Esophagus muscularis mucosa (tissue), 4 donors: ENCODE data around the gene SGK2. TPM values are rescaled to one million over a fixed set of nuclear protein-coding genes. Genes with fewer than 3 reads are reported as not detected.
"Not testable (repeated sequence)": the region's sequence is repeated elsewhere in the genome, so short reads cannot be mapped to it uniquely, and the experiment has no call there.

Experiments
- DNase-seq: peaks from one replicate; pipeline ENCODE4 v3.0.0-alpha.2; 2017; ENCODE audit errors: extremely low spot score
- H3K27ac ChIP-seq, 4 donors: fragments of 200-600 bp; sonication (generic); replicated peaks in 1 of 4; 1 replicate in 3 of 4; 2 replicates in 1 of 4; pipeline ENCODE4 v1.5.1; 2016 to 2019; ENCODE audit warnings: mild to moderate bottlenecking in 1 of 4
- H3K27me3 ChIP-seq, 4 donors: fragments of 200-600 bp; sonication (generic); one replicate each; pipeline versions ENCODE4 v1.5.1 to v1.6.0; 2016 to 2019
- H3K36me3 ChIP-seq, 4 donors: fragments of 200-600 bp; sonication (generic); one replicate each; pipeline ENCODE4 v1.5.1; 2016 to 2019
- H3K4me1 ChIP-seq, 4 donors: fragments of 200-600 bp; sonication (generic); one replicate each; pipeline ENCODE4 v1.5.1; 2016 to 2019
- H3K4me3 ChIP-seq, 4 donors: fragments of 200-600 bp; sonication (generic); 1 replicate in 2 of 4; 2 replicates in 2 of 4; pipeline ENCODE4 v1.5.1; 2016 to 2019; ENCODE audit warnings: mild to moderate bottlenecking in 4 of 4, moderate library complexity in 1 of 4
- H3K9me3 ChIP-seq, 4 donors: fragments of 200-600 bp; sonication (generic); 1 replicate in 3 of 4; 2 replicates in 1 of 4; pipeline ENCODE4 v1.5.1; 2016 to 2019
- CTCF ChIP-seq, 3 experiments: fragments of 200-600 bp in 2 of 3; fragments of 450-650 bp in 1 of 3; sonication (generic) in 2 of 3; IDR thresholded peaks; one replicate each; pipeline ENCODE4 v1.5.1; 2017 to 2019; ENCODE audit warnings: antibody characterized with exemption in 3 of 3, mild to moderate bottlenecking in 2 of 3, moderate library complexity in 1 of 3
- EP300 ChIP-seq: sonication (generic); formaldehyde crosslinking; IDR thresholded peaks from one replicate; pipeline ENCODE4 v1.6.1; 2017; ENCODE audit warnings: antibody characterized with exemption
- POLR2A ChIP-seq: fragments of 450-650 bp; IDR thresholded peaks from one replicate; pipeline ENCODE4 v1.6.1; 2017; ENCODE audit warnings: antibody characterized with exemption, moderate library complexity, mild to moderate bottlenecking, low read depth
- POLR2AphosphoS5 ChIP-seq, 2 donors: sonication (generic); formaldehyde crosslinking; IDR thresholded peaks; one replicate each; pipeline ENCODE4 v1.6.1; 2017; ENCODE audit warnings: antibody characterized with exemption in 2 of 2
- WGBS: methylation state at CpG from one replicate; pipeline ENCODE4 v1.1.5; 2018; 5-methylcytosine and 5-hydroxymethylcytosine counted together
- intact Hi-C: fragments of 100-400 bp; cut with DNase I; formaldehyde crosslinking; loops from one replicate; pipeline ENCODE4 v1.15.1; 2023
- total RNA-seq, 4 donors: library from RNA; depleted of rRNA; stranded (reverse); fragments of >200 nt; gene quantifications; one replicate each; pipeline versions ENCODE4 v1.1.0 to v1.2.1, GENCODE V29; 2016

The SGK2 gene
- total RNA-seq, 4 donors from 2014 or later, result 0.42 to 1.3 (median 0.66) TPM; not detected in 1

- Histone ChIP-seq H3K4me3 (no peak overlapping the region), H3K27ac (no peak overlapping the region), H3K4me1 (no peaks in the 10 kb centered on the region), H3K27me3 (no peaks in the 10 kb centered on the region), H3K9me3 (no peaks in the 10 kb centered on the region), H3K36me3 (peaks cover 33 to 77% (median 60%) of the 10 kb centered on the region in 4 donors)
- intact Hi-C loops, result no loop called here
- TF ChIP-seq EP300, result no peak
- TF ChIP-seq POLR2A, result no peak
- no peak for TF ChIP-seq POLR2AphosphoS5 (IDR thresholded peaks at IDR 0.05)
- no peak for TF ChIP-seq CTCF (IDR thresholded peaks at IDR 0.05)
- 93% methylated on average over 1 of the region's 1 CpG for WGBS
- DNase-seq, result no peak
Observed at GRCh38 chr20:43603124-43603523, 44.3 kb downstream of the SGK2 start.

GRCh38 chr20:43605715-43606114, 46.9 kb downstream of the SGK2 start:
- Histone ChIP-seq H3K9me3 (no peaks in the 10 kb centered on the region), H3K27me3 (no peaks in the 10 kb centered on the region), H3K4me3 (no peak overlapping the region), H3K4me1 (no peaks in the 10 kb centered on the region), H3K36me3 (peaks cover 20 to 62% (median 39%) of the 10 kb centered on the region in 4 donors), H3K27ac (no peak overlapping the region)
- WGBS, result 96% methylated on average over 9 of the region's 9 CpGs
- DNase-seq, result no peak
- intact Hi-C loops, result no loop called here
- no peak for TF ChIP-seq POLR2A
- TF ChIP-seq POLR2AphosphoS5 (IDR thresholded peaks at IDR 0.05), result no peak
- no peak for TF ChIP-seq EP300

DNA sequence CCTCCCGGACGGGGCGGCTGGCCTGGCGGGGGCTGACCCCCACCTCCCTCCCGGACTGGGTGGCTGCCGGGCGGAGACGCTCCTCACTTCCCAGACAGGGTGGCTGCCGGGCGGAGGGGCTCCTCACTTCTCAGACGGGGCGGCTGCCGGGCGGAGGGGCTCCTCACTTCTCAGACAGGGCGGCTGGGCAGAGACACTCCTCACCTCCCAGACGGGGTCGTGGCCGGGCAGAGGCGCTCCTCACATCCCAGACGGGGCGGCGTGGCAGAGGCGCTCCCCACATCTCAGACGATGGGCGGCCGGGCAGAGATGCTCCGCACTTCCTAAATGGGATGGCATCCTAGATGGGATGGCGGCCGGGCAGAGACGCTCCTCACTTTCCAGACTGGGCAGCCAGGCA, 48.5 kb downstream of the SGK2 start:
- H3K27ac ChIP-seq, DNase-seq, H3K9me3 ChIP-seq, H3K27me3 ChIP-seq, H3K4me1 ChIP-seq, intact Hi-C loops, H3K4me3 ChIP-seq: not testable (repeated sequence)
- 97% methylated on average over 15 of the region's 30 CpGs for WGBS
- H3K36me3 ChIP-seq, result peaks cover 26 to 77% (median 47%) of the 10 kb centered on the region in 4 donors

DNA sequence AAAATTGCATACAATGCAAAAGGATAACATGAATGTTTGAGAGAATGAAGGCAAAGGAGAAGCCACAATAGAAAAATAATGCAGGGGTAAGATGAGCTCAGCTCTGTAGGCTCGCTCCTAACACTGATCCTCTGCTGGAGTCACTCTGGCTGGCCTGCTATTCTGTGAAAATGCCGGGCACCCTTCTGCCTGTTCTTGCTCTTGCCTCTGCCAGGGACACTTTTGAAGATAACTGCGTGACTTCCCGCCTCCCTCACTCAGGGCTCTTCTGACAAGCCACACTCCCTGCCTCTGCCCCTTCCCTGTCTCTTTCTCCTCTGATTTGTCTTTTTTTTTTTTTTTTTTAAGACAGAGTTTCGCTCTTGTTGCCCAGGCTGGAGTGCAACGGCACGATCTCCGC, 72.8 kb downstream of the SGK2 start:
- Histone ChIP-seq H3K4me3 (no peak overlapping the region), H3K27me3 (no peaks in the 10 kb centered on the region), H3K27ac (no peak overlapping the region), H3K36me3 (peaks cover 10 to 92% (median 69%) of the 10 kb centered on the region in 4 donors), H3K4me1 (no peaks in the 10 kb centered on the region), H3K9me3 (no peaks in the 10 kb centered on the region)
- TF ChIP-seq EP300, result no peak
- TF ChIP-seq POLR2A, result no peak
- no peak for TF ChIP-seq POLR2AphosphoS5 (IDR thresholded peaks at IDR 0.05)
- TF ChIP-seq CTCF (IDR thresholded peaks at IDR 0.05), result no peak
- intact Hi-C loops, result no loop called here
- DNase-seq, result no peak
- WGBS, result over 99% methylated on average over 8 of the region's 8 CpGs

Other genes with a start within 250 kb of the SGK2 start
- 10 to 100 TPM; 22.4 to 46.1 (median 25.3) TPM for gene SRSF6, start 101.1 kb upstream of the SGK2 start, total RNA-seq
- gene L3MBTL1, start 51.3 kb upstream of the SGK2 start, total RNA-seq, result 10 to 100 TPM in 1 of 4 donors, 1 to 10 TPM in 3; 5.6 to 19.5 (median 8.5) TPM
- 10 to 100 TPM; 17.4 to 20.9 (median 18.9) TPM for gene IFT52, start 31.9 kb downstream of the SGK2 start, total RNA-seq
- gene MYBL2, start 108.1 kb downstream of the SGK2 start, total RNA-seq, result under 1 TPM in 3 of 4 donors, not detected in 1; 0.11 to 0.33 (median 0.19) TPM
- not detected for gene GTSF1L, start 168.0 kb downstream of the SGK2 start, total RNA-seq